ENCODE measurements around the gene DDAH2.

DDAH2 gene

GRCh38 chr6:31722173-31722572 is 6.9 kb downstream of the DDAH2 start:
- DNase-seq: no peak
- in situ Hi-C loops (cut with HindIII; ENCODE audit: low pct_ligation_motif_present, low sequenced_read_pairs): no loop called here
- Histone ChIP-seq H3K27ac (no peak overlapping the region), H3K27me3 (replicated peaks) (no peaks in the 10 kb centered on the region), H3K4me3 (ENCODE audit: low read depth, low read length) (no peak overlapping the region), H3K36me3 (replicated peaks) (peaks cover 9% of the 10 kb centered on the region)
- no peak for TF ChIP-seq CTCF (IDR thresholded peaks at IDR 0.05; ENCODE audit: low read depth, low read length, missing control alignments)

- no peak for TF ChIP-seq CTCF (IDR thresholded peaks at IDR 0.05; ENCODE audit: low read depth, low read length, missing control alignments)
- Histone ChIP-seq H3K4me3 (ENCODE audit: low read depth, low read length) (no peak within 1 kb of the TSS), H3K27me3 (replicated peaks) (no peaks in the 10 kb centered on the region), H3K36me3 (replicated peaks) (peaks cover 4% of the 10 kb centered on the region), H3K27ac (no peak within 1 kb of the TSS)
- in situ Hi-C loops (cut with HindIII; ENCODE audit: low pct_ligation_motif_present, low sequenced_read_pairs): no loop called here
- no peak for DNase-seq
Measured at GRCh38 chr6:31721351-31722020, 7.6 kb downstream of the DDAH2 start, which contains the start of gene LY6G6C. Gene LY6G6C, minus strand, starts transcription at chr6:31721746. Its CDS starts 67 bp downstream, at chr6:31721679.

- H3K4me3 ChIP-seq (ENCODE audit: low read depth, low read length): no peak overlapping the region
- TF ChIP-seq CTCF (IDR thresholded peaks at IDR 0.05; ENCODE audit: low read depth, low read length, missing control alignments): no peak
Measured at GRCh38 chr6:31720196-31720770, 8.8 kb downstream of the DDAH2 start.

GRCh38 chr6:31719001-31719400 is 10.1 kb downstream of the DDAH2 start:
- TF ChIP-seq CTCF (IDR thresholded peaks at IDR 0.05; ENCODE audit: low read depth, low read length, missing control alignments): no peak
- no peak overlapping the region for H3K4me3 ChIP-seq (ENCODE audit: low read depth, low read length)
- H3K27me3 ChIP-seq (replicated peaks): no peaks in the 10 kb centered on the region
- H3K27ac ChIP-seq: no peak overlapping the region
- in situ Hi-C loops (cut with HindIII; ENCODE audit: low pct_ligation_motif_present, low sequenced_read_pairs): no loop called here
- no peak for DNase-seq
- no peaks in the 10 kb centered on the region for H3K36me3 ChIP-seq (replicated peaks)

More at GRCh38 chr6:31720196-31720770, 8.8 kb downstream of the DDAH2 start:
- Histone ChIP-seq H3K27me3 (replicated peaks) (no peaks in the 10 kb centered on the region), H3K36me3 (replicated peaks) (no peaks in the 10 kb centered on the region), H3K27ac (no peak overlapping the region)
- DNase-seq: no peak
- in situ Hi-C loops (cut with HindIII; ENCODE audit: low pct_ligation_motif_present, low sequenced_read_pairs): no loop called here

GRCh38 chr6:31718265-31718664 is 10.8 kb downstream of the DDAH2 start:
- H3K27ac ChIP-seq: no peak overlapping the region
- no peak overlapping the region for H3K4me3 ChIP-seq (ENCODE audit: low read depth, low read length)
- no peaks in the 10 kb centered on the region for H3K27me3 ChIP-seq (replicated peaks)
- no peak for DNase-seq
- in situ Hi-C loops (cut with HindIII; ENCODE audit: low pct_ligation_motif_present, low sequenced_read_pairs): no loop called here
- no peaks in the 10 kb centered on the region for H3K36me3 ChIP-seq (replicated peaks)
- no peak for TF ChIP-seq CTCF (IDR thresholded peaks at IDR 0.05; ENCODE audit: low read depth, low read length, missing control alignments)
